HG03457 (cell line): ENCODE results near the gene CASP5.
"Not testable (repeated sequence)": the region's sequence is repeated elsewhere in the genome, so short reads cannot be mapped to it uniquely, and the experiment has no call there.

Experiments used
- ATAC-seq: cut with Tn5 transposase; IDR thresholded peaks from one replicate; pipeline ENCODE4 v1.9.1; 2021; ENCODE audit warnings: moderate number of reproducible peaks; ENCODE audit not compliant: unreplicated experiment

The CASP5 gene

GRCh38 chr11:105033781-105034180 is 10.8 kb upstream of the CASP5 start:
- no peak for ATAC-seq

- no peak for ATAC-seq
Measured at GRCh38 chr11:105033343-105033742, 10.4 kb upstream of the CASP5 start.

GRCh38 chr11:105032495-105032894 is 9.5 kb upstream of the CASP5 start:
- no peak for ATAC-seq

GRCh38 chr11:105027678-105028077 is 4.7 kb upstream of the CASP5 start:
- no peak for ATAC-seq

- ATAC-seq, result no peak
Measured at GRCh38 chr11:105024394-105024793, 1.4 kb upstream of the CASP5 start.

GRCh38 chr11:105022527-105022926 is 441 bp downstream of the CASP5 start:
- no peak for ATAC-seq

- no peak for ATAC-seq
Measured at GRCh38 chr11:105007463-105007862, 15.5 kb downstream of the CASP5 start.

GRCh38 chr11:105005451-105005845 is 17.5 kb downstream of the CASP5 start:
- ATAC-seq, result no peak

- ATAC-seq, result no peak
Measured at GRCh38 chr11:105004021-105004420, 18.9 kb downstream of the CASP5 start.

GRCh38 chr11:105003151-105003550 is 19.8 kb downstream of the CASP5 start:
- ATAC-seq, result no peak

- ATAC-seq, result peak; percentile 74
Measured at GRCh38 chr11:105000797-105001196, 22.2 kb downstream of the CASP5 start.

- ATAC-seq, result no peak
Measured at GRCh38 chr11:105000167-105000566, 22.8 kb downstream of the CASP5 start.

GRCh38 chr11:104999721-105000120 is 23.2 kb downstream of the CASP5 start:
- no peak for ATAC-seq

GRCh38 chr11:104997288-104997687 is 25.7 kb downstream of the CASP5 start:
- ATAC-seq, result no peak

GRCh38 chr11:104995001-104995408 is 28.0 kb downstream of the CASP5 start:
- no peak for ATAC-seq

GRCh38 chr11:104992781-104993180 is 30.2 kb downstream of the CASP5 start:
- ATAC-seq, result no peak

- no peak for ATAC-seq
Measured at GRCh38 chr11:104991994-104992393, 31.0 kb downstream of the CASP5 start.

- no peak for ATAC-seq
Measured at GRCh38 chr11:104984808-104985207, 38.2 kb downstream of the CASP5 start.

GRCh38 chr11:104979839-104980238 is 43.1 kb downstream of the CASP5 start:
- ATAC-seq, result no peak

GRCh38 chr11:104973616-104974015 is 49.4 kb downstream of the CASP5 start:
- ATAC-seq, result no peak

- not testable (repeated sequence) for ATAC-seq
Measured at GRCh38 chr11:104972924-104973323, 50.0 kb downstream of the CASP5 start.

GRCh38 chr11:104970756-104971155 is 52.2 kb downstream of the CASP5 start:
- no peak for ATAC-seq

GRCh38 chr11:104968856-104969776 is 53.9 kb downstream of the CASP5 start:
- ATAC-seq, result peak; percentile 6
